HG02970 (cell line): ENCODE data around the gene LRP8.

ENCODE experiments used
- ATAC-seq: cut with Tn5 transposase; IDR thresholded peaks from one replicate; pipeline ENCODE4 v1.9.1; 2021; ENCODE audit warnings: mild to moderate bottlenecking, moderate library complexity, moderate number of reproducible peaks; ENCODE audit not compliant: unreplicated experiment, low FRiP score

The LRP8 gene

DNA sequence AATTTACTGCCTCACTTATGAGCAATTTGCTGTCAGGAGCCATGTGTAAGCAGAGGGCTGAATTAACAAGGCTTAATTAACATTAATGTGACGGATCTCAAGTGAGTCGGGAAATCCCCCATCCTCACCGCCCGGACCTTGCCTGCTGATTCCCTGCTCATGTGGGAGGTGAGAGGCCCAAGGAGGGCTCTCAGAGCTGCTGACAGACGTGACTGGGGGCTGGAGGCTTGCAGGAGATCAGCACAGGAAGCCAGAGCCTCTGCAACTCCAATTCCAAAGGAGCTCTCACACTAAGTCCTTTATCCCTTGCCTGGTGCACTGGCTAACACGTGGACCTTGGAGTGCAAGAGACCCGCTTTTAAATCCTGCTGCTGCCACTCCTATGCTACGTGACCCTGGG lies 19.4 kb downstream of the LRP8 start:
- no peak for ATAC-seq

DNA sequence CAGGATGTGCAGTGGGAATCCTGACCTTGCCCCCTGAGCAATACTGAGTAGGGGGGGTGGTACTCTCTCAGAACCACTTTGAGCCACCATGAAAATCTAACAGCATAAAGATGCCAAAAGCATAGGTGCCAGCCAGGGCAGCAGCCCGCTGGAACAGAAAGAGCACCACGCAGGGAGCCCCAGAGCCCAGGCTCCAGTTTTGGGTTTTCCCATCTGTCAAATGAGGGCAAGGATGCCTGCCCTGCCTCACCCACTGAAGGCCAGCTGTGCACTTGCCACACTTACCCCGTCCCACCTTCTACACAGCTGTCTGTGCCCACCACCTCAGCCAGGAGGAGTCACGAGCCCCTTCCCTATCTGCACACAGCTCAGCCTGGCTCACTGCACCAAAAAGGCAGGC lies 20.8 kb downstream of the LRP8 start:
- no peak for ATAC-seq

DNA sequence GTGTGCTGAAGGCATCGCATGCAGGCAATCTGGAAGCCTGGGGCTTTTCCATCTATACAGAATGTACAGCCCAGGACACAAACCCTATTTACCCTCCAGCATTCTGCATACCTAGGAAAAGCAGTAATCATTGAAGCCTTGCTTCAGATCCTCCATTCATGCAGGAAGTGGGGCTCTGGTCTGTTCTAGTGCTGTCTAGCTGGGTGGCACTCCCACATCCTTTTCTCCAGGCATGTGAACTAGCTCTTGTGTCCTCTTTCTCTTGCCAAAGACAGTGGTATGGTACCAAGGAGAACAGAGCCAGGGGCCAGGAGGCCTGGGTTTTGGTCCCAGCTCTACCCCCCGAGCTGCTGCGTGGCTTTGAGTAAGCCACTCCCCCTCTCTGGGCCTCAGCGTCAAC lies 21.7 kb downstream of the LRP8 start:
- ATAC-seq: no peak

DNA sequence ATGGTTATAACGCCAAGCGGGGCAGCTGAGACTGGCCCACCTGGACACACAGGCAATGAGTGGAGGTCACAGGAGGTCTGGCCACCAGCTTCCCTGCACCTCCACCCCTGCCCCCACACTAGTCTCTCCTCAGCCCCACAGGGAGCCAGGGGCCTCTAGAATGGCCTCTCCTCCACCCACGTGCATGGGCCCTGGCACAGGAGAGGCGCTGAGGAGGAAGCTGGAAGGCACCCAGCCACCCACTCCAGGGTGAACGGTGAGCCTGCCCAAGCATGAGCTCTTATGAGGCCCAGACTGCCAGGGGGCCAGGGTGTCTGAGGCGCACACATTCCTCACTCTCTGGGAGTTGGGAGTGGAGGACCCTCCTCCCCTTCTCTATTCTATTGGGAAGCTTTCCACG lies 22.2 kb downstream of the LRP8 start:
- no peak for ATAC-seq

DNA sequence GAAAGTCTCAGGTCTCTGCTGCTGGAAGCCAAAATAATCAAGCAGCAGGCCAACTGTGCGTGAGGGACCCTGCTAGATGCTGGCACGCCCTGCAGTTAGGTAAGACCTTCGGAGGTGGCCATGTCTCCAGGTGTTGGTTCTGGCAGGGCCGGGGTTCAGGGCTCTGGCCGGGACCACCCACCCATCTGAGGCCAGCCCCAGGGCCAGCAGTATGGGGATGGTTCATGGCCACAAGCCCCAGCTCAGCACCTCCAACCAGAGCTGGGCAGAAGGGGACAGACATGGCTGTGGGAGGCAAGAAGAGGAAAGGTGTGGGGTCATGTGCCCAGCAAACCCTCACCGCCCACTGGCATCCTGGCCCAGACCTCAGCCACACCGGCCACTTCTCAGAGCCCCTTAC lies 23.3 kb downstream of the LRP8 start:
- ATAC-seq: no peak

DNA sequence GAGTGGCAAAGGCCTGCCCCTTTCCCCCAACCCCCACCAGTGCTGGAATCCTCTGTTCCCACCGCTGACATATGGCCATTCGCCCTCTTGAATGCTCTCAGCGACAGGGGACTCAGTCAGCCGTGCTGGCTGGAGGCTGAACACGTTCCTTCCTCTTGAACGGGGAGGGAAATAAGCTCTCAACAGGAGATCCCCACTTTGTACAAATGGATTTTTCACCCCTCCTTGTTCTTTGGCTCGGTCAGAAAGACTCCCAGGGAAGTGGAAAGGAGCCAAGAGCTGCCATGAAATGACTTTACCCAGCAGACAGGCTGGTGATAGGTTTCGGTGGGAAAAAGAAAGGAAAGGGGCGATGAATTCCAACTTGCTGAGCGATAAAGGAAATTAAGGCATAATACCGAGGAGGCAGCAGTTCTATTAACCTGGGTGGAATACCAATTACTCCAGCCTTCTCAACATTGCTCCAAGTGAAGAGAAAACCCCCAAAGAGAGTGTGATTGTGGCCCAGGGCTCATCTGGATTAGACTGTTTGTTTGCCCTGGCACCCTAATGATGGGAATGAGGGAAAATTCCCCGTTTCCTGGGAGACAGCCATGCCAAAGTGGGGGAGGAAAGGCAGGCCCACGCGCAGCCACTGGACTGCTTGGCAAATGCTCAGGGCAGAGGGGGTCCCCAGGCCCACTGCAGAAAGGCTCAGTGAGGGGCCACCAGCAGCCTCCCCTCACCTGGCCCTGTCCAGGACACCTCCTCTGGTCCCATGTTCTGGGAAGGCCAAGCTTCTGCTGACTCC lies 23.9 kb downstream of the LRP8 start:
- ATAC-seq: no peak

DNA sequence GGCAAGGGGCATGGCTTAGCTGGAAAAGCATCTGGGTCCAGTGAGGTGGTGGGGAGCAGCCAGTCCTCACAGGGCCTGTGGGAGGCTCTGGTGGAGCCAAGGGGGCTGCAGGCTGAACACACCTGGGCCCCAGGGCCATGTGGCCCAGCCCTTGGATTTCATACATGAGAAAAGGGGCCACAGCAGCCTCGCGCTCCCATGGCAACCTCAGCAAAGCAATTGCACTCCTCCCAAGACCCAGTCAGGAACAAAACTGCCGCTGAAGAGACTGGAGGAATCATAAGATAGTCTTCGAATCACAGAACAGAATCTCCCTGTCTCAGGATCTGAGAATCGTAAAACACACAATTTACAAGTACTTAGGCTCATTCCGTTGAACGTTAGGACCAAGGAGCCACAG lies 24.6 kb downstream of the LRP8 start:
- ATAC-seq: no peak

DNA sequence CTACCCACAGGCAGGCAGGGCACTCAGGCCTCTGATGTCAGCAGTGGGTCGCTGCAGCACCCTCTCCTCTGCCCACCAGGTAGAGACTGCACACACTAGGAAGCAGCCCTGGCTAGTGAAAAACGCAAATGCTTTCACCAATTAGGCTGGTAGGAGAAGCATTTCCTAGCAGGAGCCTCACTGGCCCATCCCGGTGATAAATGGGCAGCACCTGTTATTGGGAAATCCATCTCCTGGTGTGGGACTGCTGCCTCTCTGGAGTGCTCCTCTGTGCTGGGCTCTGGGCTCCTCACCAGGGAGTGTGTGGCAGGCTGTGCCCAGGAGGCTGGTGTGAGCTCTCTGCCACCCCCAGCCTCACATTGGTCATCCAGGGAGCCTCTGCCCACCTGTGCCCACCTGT lies 28.6 kb downstream of the LRP8 start:
- ATAC-seq: no peak

DNA sequence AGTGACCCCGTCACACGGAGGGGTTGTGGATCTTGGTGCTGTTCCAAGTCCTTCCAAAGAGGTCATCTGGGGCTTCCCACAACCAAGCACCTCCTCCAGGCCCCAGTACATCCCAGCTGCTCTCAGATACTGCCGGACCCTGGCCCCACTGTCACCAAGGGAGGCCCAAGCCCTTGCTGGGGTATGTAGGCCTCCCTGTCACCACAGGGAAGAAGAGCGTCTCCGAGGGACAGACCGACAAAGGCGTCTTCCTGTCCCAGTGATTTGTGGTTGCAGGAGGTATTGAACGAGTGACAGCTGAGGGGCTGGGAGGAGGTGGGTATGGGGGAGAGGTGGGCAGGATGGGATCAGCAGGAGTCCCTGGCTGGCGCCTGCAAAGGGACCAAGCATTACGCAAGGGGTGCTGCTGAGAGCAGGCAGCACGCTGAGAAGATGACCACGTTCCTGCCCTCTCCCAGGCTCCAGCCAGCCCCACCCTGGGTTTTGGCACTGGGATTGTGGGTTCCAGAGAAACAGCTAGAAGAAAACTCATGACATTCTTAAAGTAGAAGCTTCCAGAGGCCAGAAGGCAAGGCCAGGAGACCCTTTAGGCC lies 29.7 kb downstream of the LRP8 start:
- ATAC-seq: no peak

DNA sequence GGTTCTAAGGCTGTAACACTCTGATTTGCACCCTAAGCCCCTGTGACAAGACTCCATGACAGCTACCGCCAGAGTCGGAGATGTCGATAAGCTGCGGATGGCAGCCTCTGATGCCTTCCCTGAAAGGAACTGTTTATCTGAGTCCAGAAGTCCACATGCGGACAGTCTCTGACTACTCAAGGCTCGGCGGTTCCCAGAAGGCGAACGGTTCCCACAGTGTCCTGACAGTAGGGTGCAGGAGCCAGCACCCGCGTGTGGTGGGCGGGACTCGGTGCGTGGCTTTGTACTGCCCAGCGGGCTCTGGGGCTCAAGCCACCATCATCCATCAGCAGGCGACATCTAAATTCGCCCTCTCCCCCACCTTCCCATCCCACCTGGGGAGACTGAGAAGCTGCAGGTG lies 30.7 kb downstream of the LRP8 start:
- ATAC-seq: no peak

DNA sequence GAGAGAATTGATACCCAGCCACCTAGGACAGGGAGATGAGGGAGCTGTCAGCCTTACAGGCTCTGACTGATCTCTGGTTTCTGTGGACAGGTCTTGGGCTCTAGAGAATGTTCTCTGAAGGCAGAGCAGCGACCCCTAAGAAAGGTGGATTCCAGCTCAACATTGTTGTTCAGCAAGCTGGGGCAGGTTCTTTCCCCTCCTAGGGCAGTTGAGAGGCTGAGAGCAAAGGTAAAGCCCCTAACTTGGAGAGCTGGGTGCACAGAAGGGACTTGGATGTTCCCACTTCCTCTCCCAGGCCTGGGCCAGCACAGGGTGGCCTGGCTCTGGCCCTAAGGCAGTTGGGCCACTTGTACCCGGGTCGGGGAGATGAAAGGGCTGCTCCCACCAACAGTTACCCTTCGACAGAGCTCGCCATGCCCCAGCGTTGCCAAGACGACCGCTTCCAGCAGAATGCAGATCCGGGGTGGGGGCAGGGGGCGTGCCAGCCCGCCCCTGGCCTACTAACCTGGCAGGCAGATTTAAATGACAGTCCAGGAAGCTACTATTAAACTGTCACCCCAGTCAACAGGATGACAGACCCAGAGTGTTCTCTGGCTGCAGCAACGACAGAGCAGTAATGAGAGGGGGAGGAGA lies 31.6 kb downstream of the LRP8 start:
- no peak for ATAC-seq

DNA sequence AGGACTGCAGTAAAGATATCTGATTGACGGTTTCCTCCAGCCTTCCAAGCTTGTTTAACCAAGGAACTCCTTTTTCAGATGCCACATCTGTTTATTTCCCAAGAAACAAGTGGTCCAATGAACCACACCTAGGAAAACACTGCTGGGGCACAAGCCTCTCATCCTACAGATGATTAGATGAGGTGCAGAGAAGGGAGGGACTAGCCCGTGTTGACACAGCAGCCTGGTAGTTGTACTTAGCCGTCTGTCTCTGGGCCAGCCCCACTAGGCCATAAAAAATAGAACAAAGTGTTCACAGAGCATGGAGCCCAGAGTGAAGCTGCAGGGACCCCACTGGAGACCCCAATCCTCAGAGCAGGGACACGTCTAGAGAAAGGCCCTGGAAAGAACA lies 32.1 kb downstream of the LRP8 start:
- no peak for ATAC-seq

DNA sequence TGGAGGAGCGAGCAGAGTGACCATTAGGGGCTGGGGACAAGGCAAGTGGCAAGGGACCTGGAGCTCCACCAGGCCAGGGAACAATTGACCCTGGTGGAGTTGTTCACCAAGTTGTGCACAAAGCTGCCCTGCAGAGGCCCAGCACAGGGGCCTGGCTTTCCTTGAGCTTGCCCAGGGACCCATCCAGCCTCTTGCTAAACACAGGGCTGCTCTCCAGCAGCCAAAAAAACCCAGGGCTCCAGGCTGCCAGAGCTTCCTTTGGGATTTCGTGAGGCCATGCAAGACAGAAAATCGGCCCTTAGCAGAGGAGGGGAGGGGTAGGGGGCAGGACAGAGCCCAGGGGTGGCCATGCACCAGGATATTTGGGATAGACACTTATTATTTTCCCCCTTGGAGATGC lies 32.6 kb downstream of the LRP8 start:
- no peak for ATAC-seq

DNA sequence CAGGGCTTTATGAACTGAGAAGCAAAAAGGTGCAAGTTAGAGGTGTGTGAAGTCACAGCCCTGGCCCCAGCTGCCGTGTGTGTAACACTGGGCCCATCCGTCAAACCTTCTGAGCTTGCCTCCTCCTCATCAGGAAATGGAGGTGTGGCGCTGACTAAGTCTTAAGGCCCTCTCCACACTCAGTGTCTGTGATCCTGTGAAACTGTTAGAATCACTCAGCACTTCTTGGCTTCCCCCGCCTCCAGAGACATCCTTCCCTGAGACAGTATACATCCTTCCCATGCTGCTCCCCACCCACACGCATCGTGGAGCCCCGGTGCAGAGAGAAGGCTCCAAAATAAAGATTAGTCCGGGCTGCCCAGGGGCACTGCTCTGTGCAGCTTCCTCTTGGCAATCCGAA lies 33.3 kb downstream of the LRP8 start:
- ATAC-seq: no peak

DNA sequence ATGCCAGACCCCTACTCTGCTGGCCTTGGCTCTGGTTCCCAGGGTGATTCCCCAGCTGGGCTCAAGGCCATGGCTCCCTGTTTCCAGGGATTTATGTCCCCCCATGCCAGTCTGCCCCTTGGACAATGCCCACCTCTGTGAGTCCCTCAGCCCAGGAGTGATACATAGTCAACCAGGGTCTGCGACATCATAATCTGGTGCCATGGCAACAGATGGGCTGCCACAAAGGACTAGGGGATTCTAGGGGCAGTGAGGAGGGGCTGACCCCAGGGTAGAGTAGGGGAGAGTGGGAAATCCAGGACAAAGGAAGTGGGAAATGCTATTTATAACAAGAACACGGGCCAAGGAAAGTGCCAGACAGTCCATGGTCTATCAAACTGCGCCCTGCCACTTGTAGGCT lies 33.8 kb downstream of the LRP8 start:
- no peak for ATAC-seq

DNA sequence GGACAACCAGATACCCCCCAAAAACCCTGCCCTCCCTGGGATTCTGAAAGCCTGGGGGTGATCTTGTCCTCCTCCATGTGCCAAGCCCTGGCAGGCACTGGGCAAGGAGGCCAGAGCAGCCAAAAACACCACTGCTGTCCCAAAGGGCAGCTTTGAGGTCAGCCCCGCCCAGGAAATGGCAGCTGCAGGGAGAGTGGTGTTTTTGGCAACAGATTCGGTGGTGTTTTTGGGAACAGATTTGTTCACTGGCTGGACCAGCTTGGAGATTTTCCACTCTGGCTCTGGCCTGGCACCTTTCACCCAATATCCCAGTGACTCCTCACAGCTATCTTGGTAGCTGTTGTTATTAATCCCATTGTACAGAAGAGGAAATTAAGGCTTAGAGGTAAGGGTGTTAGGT lies 34.7 kb downstream of the LRP8 start:
- no peak for ATAC-seq

DNA sequence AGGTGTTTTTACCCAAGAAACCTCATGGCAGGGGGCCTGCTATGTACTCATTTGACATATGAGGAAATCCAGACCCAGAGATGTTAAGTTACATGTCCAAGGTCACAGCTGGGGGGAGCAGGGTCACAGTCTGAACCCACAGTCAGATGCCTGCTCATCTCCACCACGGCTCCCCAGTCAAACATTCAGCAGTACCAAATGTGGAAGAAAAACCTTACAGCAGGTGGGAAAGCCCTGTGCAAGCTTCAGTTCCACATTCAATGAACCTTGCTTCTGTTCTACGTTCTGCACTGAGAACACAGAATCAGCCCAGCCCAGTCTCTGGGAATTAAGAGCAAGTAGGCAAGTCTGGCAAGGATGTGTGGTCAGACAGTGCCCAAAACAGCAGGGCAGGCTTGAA lies 35.2 kb downstream of the LRP8 start:
- ATAC-seq: no peak

DNA sequence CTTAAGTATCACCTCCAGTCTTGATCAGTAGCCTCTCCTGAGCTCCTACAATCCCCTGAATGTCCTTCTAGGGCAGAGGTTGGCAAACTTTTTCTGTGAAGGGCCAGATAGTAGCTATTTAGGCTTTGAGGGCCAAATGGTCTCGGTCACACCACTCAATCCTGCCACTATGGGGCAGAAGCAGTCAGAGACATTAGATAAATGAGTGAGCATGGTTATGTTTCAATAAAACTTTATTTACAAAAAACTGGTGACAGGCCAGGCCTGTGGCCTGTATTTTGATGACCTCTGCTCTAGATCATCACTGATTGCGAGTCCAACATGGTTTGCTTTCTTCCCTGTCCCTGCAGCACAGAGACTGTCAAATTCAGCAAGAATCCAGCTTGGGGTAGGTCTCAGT lies 36.3 kb downstream of the LRP8 start:
- ATAC-seq: no peak

DNA sequence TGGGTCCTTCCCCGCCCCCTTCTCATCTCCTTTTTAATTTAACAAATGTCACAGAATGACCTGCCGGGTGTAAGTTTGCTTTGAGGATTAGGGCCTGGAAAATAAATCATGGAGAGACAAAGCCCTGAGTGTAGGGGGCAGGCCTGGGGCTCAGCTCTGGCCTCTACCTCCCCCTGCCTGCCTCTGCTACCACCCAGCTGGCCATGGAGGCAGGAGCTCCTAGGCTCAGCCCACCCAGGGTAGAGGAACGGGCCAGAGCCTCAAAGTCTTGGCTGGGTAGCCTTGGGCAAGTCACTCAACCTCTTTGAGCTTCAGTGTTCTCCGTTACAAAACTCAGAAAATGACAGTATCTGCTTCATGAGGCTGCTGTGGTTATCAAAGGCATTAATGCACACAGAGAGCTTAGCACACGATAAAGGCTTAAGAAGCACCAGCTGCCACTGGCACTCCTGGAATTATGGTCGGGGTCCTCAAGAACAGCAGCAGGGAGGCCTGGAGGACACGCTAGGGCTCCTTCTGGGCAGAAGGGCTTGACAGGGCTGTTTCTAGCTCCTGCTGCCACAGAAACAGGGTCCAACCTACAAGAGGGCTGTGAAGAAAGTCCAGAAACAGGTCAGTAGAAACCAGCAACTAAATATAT lies 39.0 kb downstream of the LRP8 start:
- ATAC-seq: no peak

DNA sequence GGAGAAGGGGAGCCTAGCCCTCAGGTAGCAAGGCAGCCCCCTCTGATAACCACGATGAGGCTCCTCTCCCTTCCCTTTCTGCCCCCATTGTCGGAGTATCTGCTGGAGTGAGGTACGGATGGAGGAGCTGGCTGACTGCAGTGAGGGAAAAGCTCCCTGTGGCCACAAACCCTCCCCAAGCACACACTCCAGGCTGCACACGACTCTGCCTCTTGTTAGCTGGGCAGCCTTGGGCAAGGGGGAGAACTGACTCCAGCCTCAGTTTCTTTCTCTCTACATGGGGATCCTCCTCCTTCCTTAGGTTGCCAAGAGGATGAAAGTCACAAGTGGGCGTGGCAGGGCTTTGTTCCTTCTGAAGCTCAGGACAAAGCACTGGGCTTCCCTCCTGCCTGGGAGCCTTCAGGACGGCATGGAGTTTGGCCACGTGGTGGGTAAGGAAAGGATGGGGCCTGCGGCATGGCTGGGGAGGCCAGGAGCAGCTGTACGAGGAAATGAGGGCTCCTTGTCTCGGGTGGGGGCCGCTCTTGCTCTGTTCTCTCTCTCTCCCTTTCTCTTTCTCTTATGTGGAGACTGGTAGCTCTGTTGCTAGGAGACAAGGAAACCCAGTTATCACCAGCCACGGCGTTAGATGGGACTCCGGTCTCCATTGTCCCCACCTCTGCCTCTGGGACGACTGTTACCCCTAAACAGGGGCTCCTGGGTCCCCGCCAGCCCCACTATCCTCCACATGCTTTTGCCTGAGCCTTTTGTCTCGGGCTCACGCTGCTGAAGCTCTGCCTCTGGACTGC lies 39.7 kb downstream of the LRP8 start:
- no peak for ATAC-seq

DNA sequence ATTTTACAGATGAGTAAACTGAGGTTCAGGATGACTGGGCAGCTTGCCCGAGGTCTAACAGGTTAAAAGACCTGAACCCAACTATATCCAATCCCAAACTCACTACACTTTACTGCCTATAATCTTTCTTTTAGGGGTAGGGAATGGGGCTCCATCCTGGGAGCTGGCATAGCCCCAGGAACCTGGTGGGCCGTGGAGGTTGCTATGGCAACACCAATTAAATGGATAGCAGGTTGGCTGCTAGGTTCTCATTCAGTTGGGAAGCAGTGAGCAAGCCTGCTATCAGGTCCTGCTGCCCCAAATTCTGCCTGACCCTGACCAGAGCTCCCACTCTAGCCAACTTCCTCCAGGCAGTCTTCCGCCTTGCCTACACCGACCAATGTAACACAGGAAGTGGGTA lies 40.9 kb downstream of the LRP8 start:
- ATAC-seq: no peak
